OCI-LY1 (cell line): Measurements from ENCODE around the gene SORBS1.

ENCODE experiments used
- CTCF ChIP-seq: fragments of 200-600 bp; sonication (generic), shearing (Covaris generic); IDR thresholded peaks from 2 replicates; pipeline ENCODE4 v1.5.1; 2017; ENCODE audit warnings: mild to moderate bottlenecking, antibody characterized with exemption, low read length, moderate library complexity, mixed read lengths
- EZH2 ChIP-seq: fragments of 200-600 bp; sonication (generic), shearing (Covaris generic); IDR thresholded peaks from 2 replicates; pipeline ENCODE4 v1.8.0; 2017; ENCODE audit warnings: borderline replicate concordance, mixed run types, mild to moderate bottlenecking, antibody characterized with exemption, low read length, moderate library complexity, mixed read lengths

- TF ChIP-seq EZH2 = no peak
- TF ChIP-seq CTCF = no peak
Observed at GRCh38 chr10:95440038-95440725, 121.0 kb downstream of the SORBS1 start.
